Loucy (cell line): ENCODE data around the gene NHSL1.

Experiments used
- EZH2phosphoT487 ChIP-seq: fragments of 200-600 bp; IDR thresholded peaks from 2 replicates; pipeline ENCODE4 v1.6.1; 2018; ENCODE audit warnings: antibody characterized with exemption, mild to moderate bottlenecking, moderate library complexity, borderline replicate concordance
- TF ChIP-seq, protein P1 (sequence below): fragments of 200-600 bp; sonication (generic); conservative IDR thresholded peaks from 2 replicates; pipeline ENCODE4 v1.5.1; 2014; ENCODE audit warnings: mild to moderate bottlenecking, antibody characterized with exemption, low read length

DNA sequence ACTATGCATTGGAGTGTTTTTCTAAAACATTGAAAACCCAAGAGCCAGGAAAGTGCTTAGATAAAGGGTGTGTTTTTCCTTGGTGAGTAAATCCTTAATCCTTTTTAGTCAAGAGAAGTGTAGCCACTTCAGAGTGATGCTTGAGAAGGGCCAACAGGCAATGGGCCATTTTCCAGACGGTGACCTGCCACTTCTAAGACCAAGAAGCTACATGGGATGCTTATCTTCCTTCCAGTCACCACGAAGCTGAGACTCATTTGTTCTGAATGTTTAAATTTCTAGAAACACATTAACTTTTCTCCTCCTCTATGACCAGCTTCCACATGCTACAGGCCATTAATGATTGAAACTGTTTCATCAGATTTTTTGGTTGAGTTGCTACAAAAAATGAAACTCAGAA lies 34.4 kb upstream of the NHSL1 start:
- TF ChIP-seq, protein P1, sequence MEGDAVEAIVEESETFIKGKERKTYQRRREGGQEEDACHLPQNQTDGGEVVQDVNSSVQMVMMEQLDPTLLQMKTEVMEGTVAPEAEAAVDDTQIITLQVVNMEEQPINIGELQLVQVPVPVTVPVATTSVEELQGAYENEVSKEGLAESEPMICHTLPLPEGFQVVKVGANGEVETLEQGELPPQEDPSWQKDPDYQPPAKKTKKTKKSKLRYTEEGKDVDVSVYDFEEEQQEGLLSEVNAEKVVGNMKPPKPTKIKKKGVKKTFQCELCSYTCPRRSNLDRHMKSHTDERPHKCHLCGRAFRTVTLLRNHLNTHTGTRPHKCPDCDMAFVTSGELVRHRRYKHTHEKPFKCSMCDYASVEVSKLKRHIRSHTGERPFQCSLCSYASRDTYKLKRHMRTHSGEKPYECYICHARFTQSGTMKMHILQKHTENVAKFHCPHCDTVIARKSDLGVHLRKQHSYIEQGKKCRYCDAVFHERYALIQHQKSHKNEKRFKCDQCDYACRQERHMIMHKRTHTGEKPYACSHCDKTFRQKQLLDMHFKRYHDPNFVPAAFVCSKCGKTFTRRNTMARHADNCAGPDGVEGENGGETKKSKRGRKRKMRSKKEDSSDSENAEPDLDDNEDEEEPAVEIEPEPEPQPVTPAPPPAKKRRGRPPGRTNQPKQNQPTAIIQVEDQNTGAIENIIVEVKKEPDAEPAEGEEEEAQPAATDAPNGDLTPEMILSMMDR: no peak
- no peak for TF ChIP-seq EZH2phosphoT487
